Ovary (tissue), 3 donors: ENCODE data around the gene CCDC34.

ENCODE experiments used
- CTCF ChIP-seq, 3 donors: fragments of 450-650 bp in 2 of 3; fragments of 200-600 bp in 1 of 3; IDR thresholded peaks; one replicate each; pipeline versions ENCODE4 v1.5.1 to v1.8.0; 2016 to 2022; ENCODE audit warnings: antibody characterized with exemption in 3 of 3, mild to moderate bottlenecking in 1 of 3
- EP300 ChIP-seq: sonication (generic); formaldehyde crosslinking; IDR thresholded peaks from one replicate; pipeline ENCODE4 v1.6.1; 2017; ENCODE audit warnings: antibody characterized with exemption
- POLR2A ChIP-seq: fragments of 450-650 bp; IDR thresholded peaks from one replicate; pipeline ENCODE4 v1.6.1; 2017; ENCODE audit warnings: antibody characterized with exemption, mild to moderate bottlenecking, moderate library complexity
- donor health status: DM: no; HTN: no; CAD: no.

DNA sequence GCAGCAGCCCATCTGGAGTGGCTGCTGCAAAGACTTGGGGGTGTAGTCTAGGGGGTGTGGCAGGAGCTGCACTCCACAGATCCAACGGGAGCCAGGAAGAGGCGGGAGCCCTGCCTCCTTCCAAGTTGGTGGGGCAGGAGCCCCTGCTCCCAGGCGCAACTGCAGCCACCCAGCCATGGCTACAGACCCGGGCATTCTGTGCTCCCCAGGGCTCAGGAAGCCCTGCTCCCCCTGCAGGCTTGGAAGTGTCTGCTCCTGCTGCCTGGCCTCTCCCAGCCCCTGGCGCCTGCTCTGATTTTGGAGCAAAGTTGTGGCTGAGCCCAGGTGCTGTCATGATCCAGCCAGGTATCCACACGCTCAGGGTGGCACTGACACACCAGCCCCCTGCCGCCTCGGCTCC is 58.5 kb downstream of the CCDC34 start:
- TF ChIP-seq EP300 (no peak), CTCF (IDR thresholded peaks at IDR 0.05) (no peak), POLR2A (no peak)
